Coronary artery (tissue), 2 donors: Measurements from ENCODE around the gene ABHD6.

Experiments
- DNase-seq: peaks from one replicate; pipeline ENCODE4 v3.0.0-alpha.2; 2017; ENCODE audit warnings: low spot score
- H3K27ac ChIP-seq, 2 donors: fragments of 200-600 bp; sonication (generic); one replicate each; pipeline ENCODE4 v1.5.1; 2016 to 2019
- H3K4me3 ChIP-seq: fragments of 200-600 bp; sonication (generic); 2 replicates; pipeline ENCODE4 v1.5.1; 2016; ENCODE audit warnings: mild to moderate bottlenecking, moderate library complexity
- TF ChIP-seq, protein P1 (sequence below): fragments of 200-600 bp; sonication (generic); IDR thresholded peaks from one replicate; pipeline ENCODE4 v1.5.1; 2019; ENCODE audit warnings: antibody characterized with exemption

ABHD6 gene

DNA sequence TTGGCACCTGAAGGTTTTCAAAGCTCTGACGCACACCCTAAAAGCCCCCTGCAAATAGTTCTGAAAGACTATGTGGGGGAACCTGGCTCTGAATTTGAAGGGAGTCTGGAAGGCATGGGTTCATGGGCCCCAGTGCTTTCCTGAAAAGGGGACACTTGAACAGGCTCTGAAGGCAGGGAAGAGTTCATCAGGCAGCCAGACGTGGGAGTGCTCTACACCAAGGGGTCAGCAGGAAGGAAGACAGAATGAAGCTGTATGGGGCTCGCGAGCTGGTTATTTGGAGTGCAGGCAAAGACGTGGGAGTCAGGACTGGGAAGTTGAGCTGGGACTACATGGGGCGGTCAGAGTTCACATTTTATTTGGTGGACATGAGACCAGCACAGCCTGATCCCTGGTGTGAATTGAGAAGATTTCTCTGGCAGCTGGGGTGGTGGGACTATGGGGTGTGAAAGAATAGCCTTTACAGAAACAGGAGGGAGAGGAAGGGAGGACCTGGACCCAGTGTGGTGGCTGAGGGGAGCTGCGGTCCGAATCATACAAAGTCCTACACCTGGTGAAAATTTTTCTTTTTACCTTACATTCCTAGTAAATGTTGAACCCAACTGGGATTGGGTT lies 12.6 kb downstream of the ABHD6 start:
- DNase-seq: no peak
- Histone ChIP-seq H3K27ac (no peak overlapping the region), H3K4me3 (no peak overlapping the region)
- TF ChIP-seq, protein P1, sequence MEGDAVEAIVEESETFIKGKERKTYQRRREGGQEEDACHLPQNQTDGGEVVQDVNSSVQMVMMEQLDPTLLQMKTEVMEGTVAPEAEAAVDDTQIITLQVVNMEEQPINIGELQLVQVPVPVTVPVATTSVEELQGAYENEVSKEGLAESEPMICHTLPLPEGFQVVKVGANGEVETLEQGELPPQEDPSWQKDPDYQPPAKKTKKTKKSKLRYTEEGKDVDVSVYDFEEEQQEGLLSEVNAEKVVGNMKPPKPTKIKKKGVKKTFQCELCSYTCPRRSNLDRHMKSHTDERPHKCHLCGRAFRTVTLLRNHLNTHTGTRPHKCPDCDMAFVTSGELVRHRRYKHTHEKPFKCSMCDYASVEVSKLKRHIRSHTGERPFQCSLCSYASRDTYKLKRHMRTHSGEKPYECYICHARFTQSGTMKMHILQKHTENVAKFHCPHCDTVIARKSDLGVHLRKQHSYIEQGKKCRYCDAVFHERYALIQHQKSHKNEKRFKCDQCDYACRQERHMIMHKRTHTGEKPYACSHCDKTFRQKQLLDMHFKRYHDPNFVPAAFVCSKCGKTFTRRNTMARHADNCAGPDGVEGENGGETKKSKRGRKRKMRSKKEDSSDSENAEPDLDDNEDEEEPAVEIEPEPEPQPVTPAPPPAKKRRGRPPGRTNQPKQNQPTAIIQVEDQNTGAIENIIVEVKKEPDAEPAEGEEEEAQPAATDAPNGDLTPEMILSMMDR: no peak

DNA sequence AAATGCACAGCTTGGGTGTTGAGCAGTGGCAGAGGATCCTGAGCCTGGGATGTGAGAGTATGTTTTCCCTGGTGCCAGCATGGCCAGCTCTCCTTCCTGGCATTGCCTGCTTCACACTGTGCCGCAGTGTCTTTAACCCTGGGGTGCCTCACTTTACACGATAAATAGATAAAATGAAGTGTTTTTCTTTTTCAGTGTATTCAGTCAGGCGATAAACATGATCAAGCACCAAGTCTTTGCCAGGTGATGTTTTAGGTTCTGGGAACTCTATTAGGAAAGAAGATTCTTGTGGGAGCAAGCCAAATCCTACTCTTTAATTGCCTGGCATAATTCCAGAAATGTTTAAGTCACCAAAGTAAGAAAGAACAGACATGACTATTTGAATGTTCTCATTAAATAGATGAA lies 14.0 kb downstream of the ABHD6 start:
- Histone ChIP-seq H3K4me3 (no peak overlapping the region), H3K27ac (no peak overlapping the region)
- no peak for DNase-seq
- TF ChIP-seq, protein P1: no peak

DNA sequence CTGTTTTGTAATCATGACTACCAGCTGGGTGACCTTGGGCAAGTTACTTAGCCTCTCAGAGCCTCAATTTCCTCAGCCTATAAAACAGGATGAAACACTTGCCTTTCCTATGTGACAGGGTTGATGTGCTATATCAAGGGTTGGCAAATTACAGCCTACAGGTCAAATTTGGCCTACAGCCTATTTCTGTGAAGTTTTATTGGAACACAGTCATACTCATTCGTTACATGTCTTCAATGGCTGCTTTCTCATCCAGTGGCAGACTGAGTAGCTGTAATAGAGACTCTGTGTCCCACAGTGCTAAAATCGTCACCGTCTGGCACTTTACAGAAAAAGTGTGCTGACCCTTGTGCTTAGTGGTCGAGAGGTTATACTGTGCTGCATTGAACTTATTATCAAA lies 16.6 kb downstream of the ABHD6 start:
- no peak for DNase-seq
- TF ChIP-seq, protein P1: no peak
- H3K4me3 ChIP-seq: no peak overlapping the region
- H3K27ac ChIP-seq: no peak overlapping the region

DNA sequence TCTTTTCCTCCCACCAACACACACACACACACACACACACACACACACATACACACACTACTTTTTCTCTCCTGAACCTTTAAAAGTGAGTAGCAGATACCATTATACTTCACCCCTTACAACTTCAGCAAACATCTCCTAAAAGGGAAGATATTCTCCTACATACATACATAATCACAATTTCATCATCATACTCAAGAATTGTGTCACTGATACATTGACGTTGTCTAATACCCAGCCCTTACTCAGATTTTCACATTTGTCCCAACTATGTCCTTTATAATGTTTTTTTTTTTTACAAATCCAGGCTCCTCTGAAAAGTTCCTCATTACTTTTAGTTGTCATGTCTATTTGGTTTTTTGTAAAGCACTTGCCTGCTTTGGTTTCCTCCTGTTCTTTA lies 18.5 kb downstream of the ABHD6 start:
- no peak for DNase-seq
- Histone ChIP-seq H3K27ac (no peak overlapping the region), H3K4me3 (no peak overlapping the region)
- TF ChIP-seq, protein P1: no peak

DNA sequence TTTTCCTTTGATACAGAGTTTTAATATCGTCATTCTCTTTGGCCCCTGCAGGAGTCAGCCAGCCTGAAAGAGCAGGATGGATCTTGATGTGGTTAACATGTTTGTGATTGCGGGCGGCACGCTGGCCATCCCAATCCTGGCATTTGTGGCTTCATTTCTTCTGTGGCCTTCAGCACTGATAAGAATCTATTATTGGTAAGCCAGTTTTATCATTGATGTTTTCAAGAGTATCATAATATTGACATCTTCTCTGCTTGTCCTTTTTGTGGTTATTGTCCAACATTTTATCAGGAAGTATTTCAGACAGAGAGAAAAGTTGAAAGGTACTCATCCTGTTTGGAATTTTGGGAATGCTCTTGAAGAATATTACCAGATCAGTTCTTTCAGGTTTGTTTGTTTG lies 18.9 kb downstream of the ABHD6 start:
- H3K4me3 ChIP-seq: no peak overlapping the region
- TF ChIP-seq, protein P1: no peak
- no peak for DNase-seq
- H3K27ac ChIP-seq: no peak overlapping the region

DNA sequence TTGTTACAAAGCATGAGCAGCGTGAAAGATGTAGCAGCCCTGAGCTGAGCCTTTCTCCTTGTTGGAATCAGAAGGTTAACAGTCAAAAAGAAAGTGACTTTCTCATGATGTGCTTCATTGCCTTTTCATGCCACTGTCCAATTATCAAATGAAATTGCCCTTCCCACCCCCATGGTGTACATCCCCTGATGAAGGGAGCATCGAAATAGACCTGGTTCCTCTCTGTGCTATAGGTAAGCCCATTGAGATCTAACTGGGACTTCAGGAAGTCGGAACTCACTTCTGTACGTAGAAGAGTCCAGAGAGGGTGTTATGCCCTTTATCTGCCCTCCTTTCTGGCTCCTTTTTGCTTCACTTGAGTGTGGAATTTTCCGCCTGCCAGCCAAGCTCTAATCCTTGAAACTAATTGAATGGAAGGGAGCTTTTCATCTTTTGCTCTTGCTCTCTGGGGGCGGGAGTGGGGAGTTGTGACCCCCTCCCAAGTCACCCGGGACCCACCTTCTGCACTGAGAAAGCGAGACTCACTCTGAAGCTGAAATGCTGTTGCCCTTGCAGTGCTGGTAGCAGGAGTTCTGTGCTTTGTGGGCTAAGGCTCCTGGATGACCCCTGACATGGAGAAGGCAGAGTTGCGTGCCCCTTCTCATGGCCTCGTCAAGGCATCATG lies 20.9 kb downstream of the ABHD6 start:
- no peak for DNase-seq
- Histone ChIP-seq H3K27ac (no peak overlapping the region), H3K4me3 (no peak overlapping the region)
- TF ChIP-seq, protein P1: no peak

DNA sequence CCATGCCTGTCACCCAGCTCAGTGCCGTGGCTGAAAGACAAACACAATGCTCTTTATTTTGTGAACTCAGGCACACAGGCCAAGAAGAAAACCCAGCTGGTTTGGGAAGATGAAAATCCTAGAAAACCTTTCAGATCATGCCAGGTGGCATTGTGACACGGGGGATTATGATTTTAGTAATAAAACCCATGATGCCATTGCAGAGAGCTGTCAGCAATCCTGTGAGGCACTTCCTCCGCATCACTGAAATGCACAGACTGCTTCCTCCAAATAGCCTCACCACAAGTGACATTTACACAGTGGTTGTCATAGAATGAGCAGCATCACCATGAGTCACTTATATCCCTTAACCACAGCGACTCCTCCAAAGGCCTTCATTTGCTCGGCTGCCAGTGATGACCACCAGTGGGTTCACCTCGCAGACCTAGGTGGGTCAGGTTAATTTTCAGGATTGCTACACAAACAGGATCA lies 22.7 kb downstream of the ABHD6 start:
- Histone ChIP-seq H3K4me3 (no peak overlapping the region), H3K27ac (no peak overlapping the region)
- no peak for DNase-seq
- TF ChIP-seq, protein P1: no peak
